GM12878 (cell line): ENCODE data around the gene DDX23. TPM values are rescaled to one million over a fixed set of nuclear protein-coding genes. Genes with fewer than 3 reads are reported as not detected.

ENCODE experiments used
- ATF3 ChIP-seq: IDR thresholded peaks from 2 replicates; pipeline ENCODE4 v1.6.1; 2011; ENCODE audit warnings: low read depth, mild to moderate bottlenecking, low read length, moderate library complexity, borderline replicate concordance; ENCODE audit errors: extremely low read depth
- FOXM1 ChIP-seq: IDR thresholded peaks from 2 replicates; pipeline ENCODE4 v1.6.1; 2012; ENCODE audit warnings: low read depth, mild to moderate bottlenecking, inconsistent platforms, low read length, moderate library complexity
- MAX ChIP-seq: IDR thresholded peaks from 2 replicates; pipeline ENCODE4 v1.6.1; 2012; ENCODE audit warnings: low read depth, low read length, improper control_type of control experiment
- POLR2A ChIP-seq: IDR thresholded peaks from 2 replicates; pipeline ENCODE4 v1.6.1; 2011; ENCODE audit warnings: low read depth, mild to moderate bottlenecking, low read length
- RELA ChIP-seq: fragments of 450-650 bp; IDR thresholded peaks from 2 replicates; pipeline ENCODE4 v1.8.0; 2014; ENCODE audit warnings: borderline replicate concordance; ENCODE audit not compliant: partially characterized antibody
- TCF7 ChIP-seq: IDR thresholded peaks from 2 replicates; pipeline ENCODE4 v1.6.1; 2014; ENCODE audit warnings: antibody characterized with exemption, borderline replicate concordance
- ZBTB40 ChIP-seq: fragments of 450-650 bp; IDR thresholded peaks from 2 replicates; pipeline ENCODE4 v1.6.1; 2016; ENCODE audit warnings: mild to moderate bottlenecking, moderate library complexity, borderline replicate concordance
- ZNF24 ChIP-seq: fragments of 450-650 bp; IDR thresholded peaks from 2 replicates; pipeline ENCODE4 v1.6.1; 2017; ENCODE audit warnings: antibody characterized with exemption, mild to moderate bottlenecking
- polyA plus RNA-seq, 11 experiments: library from polyadenylated mRNA; depleted of rRNA in 4 of 11; unstranded in 6 of 11; stranded (reverse) in 5 of 11; fragments of >200 nt; fragmentation: Nextera tagmentation in 4 of 11; fragmentation: Illumina TruSeq in 1 of 11; extraction: Ambion mirVana in 4 of 11; extraction: Trizol in 1 of 11; gene quantifications; 1 replicate in 1 of 11; 2 replicates in 10 of 11; pipeline versions ENCODE4 v1.2.1 to v1.2.3, GENCODE V29; 2011 to 2016; ENCODE audit warnings: inconsistent platforms in 2 of 11, missing spikeins in 2 of 11, low read depth in 1 of 11
- total RNA-seq, 4 experiments: library from RNA; depleted of rRNA in 3 of 4; stranded (reverse); fragments of >200 nt in 3 of 4; fragmentation: Illumina TruSeq in 1 of 4; extraction: Trizol in 1 of 4; gene quantifications; 2 replicates each; pipeline versions ENCODE4 v1.2.1 to v1.2.3, GENCODE V29; 2013 to 2021

The DDX23 gene
- total and polyA plus RNA-seq, 10 of the 15 experiments (the other 5 are each of a cell fraction or from before 2014, with no cell fraction given), result 25.8 to 107 (median 77.4) TPM

GRCh38 chr12:48814262-48815125, 37.5 kb downstream of the DDX23 start (continued):
- TF ChIP-seq ZBTB40 (peak; percentile 37; the same call in 1 of the 2 replicates), FOXM1 (peak; percentile 34; the same call in 1 of the 2 replicates), RELA (peak; percentile 66), ATF3 (0 out of 2 replicates have a peak, but pooled peaks have one; percentile 36), ZNF24 (0 out of 2 replicates have a peak, but pooled peaks have one; percentile 45), POLR2A (peak; percentile 75), TCF7 (no peak), MAX (peak; percentile 70; the same call in 1 of the 2 replicates)
